HG03060 (cell line): ENCODE results near the gene ITGA2B.
"Not testable (repeated sequence)": the region's sequence is repeated elsewhere in the genome, so short reads cannot be mapped to it uniquely, and the experiment has no call there.

ENCODE experiments used
- ATAC-seq: cut with Tn5 transposase; IDR thresholded peaks from one replicate; pipeline ENCODE4 v1.9.1; 2021; ENCODE audit warnings: low read depth, moderate number of reproducible peaks; ENCODE audit not compliant: unreplicated experiment

The ITGA2B gene

GRCh38 chr17:44372036-44372435 is 17.4 kb downstream of the ITGA2B start:
- ATAC-seq: no peak

- ATAC-seq: not testable (repeated sequence)
These were observed 19.9 kb downstream of the ITGA2B start for GRCh38 chr17:44369414-44370023.

- not testable (repeated sequence) for ATAC-seq
These were observed 20.8 kb downstream of the ITGA2B start for GRCh38 chr17:44368391-44369243.

GRCh38 chr17:44367231-44367979 is 22.0 kb downstream of the ITGA2B start:
- no peak for ATAC-seq

GRCh38 chr17:44365051-44365450 is 24.4 kb downstream of the ITGA2B start:
- not testable (repeated sequence) for ATAC-seq

- ATAC-seq: no peak
These were observed 25.8 kb downstream of the ITGA2B start, which contains the start of gene FAM171A2 for GRCh38 chr17:44363613-44364159. Gene FAM171A2 (minus strand): TSS chr17:44363853. CDS start chr17:44363714, 139 bp downstream.

GRCh38 chr17:44362949-44363612 is 26.4 kb downstream of the ITGA2B start:
- ATAC-seq: no peak

GRCh38 chr17:44362459-44362948 is 26.9 kb downstream of the ITGA2B start:
- ATAC-seq: no peak

- ATAC-seq: no peak
These were observed 27.9 kb downstream of the ITGA2B start for GRCh38 chr17:44361292-44362260.

- no peak for ATAC-seq
These were observed 28.6 kb downstream of the ITGA2B start for GRCh38 chr17:44360826-44361225.

- no peak for ATAC-seq
These were observed 29.3 kb downstream of the ITGA2B start for GRCh38 chr17:44360144-44360533.

GRCh38 chr17:44359458-44360143 is 29.8 kb downstream of the ITGA2B start:
- ATAC-seq: no peak

GRCh38 chr17:44359006-44359405 is 30.4 kb downstream of the ITGA2B start:
- no peak for ATAC-seq

- no peak for ATAC-seq
These were observed 31.4 kb downstream of the ITGA2B start for GRCh38 chr17:44358066-44358465.

- ATAC-seq: no peak
These were observed 33.2 kb downstream of the ITGA2B start for GRCh38 chr17:44356241-44356640.

GRCh38 chr17:44355642-44356099 is 33.8 kb downstream of the ITGA2B start:
- no peak for ATAC-seq

- ATAC-seq: no peak
These were observed 34.6 kb downstream of the ITGA2B start for GRCh38 chr17:44354582-44355561.
